Gastroesophageal sphincter (tissue), 3 donors: ENCODE data around the gene IFI30.

Experiments used
- CTCF ChIP-seq, 4 experiments: fragments of 200-600 bp in 2 of 4; fragments of 450-650 bp in 2 of 4; sonication (generic) in 1 of 4; IDR thresholded peaks; one replicate each; pipeline ENCODE4 v1.5.1; 2017 to 2019; ENCODE audit warnings: antibody characterized with exemption in 4 of 4, mild to moderate bottlenecking in 2 of 4, moderate library complexity in 2 of 4
- EP300 ChIP-seq: sonication (generic); formaldehyde crosslinking; IDR thresholded peaks from one replicate; pipeline ENCODE4 v1.6.1; 2017; ENCODE audit warnings: antibody characterized with exemption, mild to moderate bottlenecking
- POLR2A ChIP-seq, 2 donors: fragments of 450-650 bp; IDR thresholded peaks; one replicate each; pipeline ENCODE4 v1.6.1; 2017; ENCODE audit warnings: antibody characterized with exemption in 2 of 2, mild to moderate bottlenecking in 2 of 2, moderate library complexity in 1 of 2
- POLR2AphosphoS5 ChIP-seq: sonication (generic); formaldehyde crosslinking; IDR thresholded peaks from one replicate; pipeline ENCODE4 v1.6.1; 2017; ENCODE audit warnings: antibody characterized with exemption

- TF ChIP-seq CTCF (IDR thresholded peaks at IDR 0.05) (no peak), EP300 (no peak), POLR2A (IDR thresholded peaks at IDR 0.05) (no peak), POLR2AphosphoS5 (no peak)
Measured at GRCh38 chr19:18131841-18132596, 41.6 kb upstream of the IFI30 start.
